Measurements from ENCODE around the gene ETNK1.
"Not testable (repeated sequence)": the region's sequence is repeated elsewhere in the genome, so short reads cannot be mapped to it uniquely, and the experiment has no call there.

ETNK1 gene

DNA sequence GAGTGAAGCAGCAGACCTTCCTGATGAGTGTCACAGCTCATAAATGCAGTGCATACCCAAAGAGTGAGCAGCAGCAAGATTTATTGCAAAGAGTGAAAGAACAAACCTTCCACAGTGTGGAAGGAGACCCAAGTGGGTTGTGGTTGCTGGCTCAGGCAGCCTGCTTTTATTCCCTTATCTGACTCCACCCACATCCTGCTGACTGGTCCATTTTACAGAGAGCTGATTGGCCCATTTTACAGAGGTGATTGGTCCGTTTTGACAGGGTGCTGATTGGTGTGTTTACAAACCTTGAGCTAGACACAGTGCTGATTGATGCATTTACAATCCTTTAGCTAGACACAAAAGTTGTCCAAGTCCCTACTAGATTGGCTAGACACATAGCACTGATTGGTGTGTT, 67.5 kb downstream of the ETNK1 start:
- DNase-seq, result not testable (repeated sequence)

DNA sequence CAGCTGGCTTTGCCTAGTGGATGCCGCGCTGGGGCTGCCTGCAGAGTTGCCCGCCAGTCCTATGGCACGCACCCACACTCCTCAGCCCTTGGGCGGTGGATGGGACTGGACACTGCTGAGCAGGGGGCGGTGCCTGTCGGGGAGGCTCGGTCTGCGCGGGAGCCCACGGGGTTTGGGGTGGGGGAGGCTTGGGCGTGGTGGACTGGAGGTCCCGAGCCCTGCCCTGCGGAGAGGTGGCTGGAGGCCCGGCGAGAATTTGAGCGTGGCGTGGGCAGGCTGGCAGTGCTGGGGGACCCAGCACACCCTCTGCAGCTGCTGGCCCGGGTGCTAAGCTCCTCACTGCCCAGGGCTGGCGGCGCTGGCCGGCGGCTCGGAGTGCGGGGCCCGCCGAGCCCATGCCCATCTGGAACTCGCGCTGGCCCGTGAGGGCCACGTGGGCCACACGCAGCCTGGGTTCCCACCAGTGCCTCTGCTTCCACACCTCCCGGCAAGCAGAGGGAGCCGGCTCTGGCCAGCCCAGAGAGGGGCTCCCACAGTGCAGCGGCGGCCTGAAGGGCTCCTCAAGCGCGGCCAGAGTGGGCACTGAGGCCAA, 68.1 kb downstream of the ETNK1 start:
- no peak for DNase-seq

DNA sequence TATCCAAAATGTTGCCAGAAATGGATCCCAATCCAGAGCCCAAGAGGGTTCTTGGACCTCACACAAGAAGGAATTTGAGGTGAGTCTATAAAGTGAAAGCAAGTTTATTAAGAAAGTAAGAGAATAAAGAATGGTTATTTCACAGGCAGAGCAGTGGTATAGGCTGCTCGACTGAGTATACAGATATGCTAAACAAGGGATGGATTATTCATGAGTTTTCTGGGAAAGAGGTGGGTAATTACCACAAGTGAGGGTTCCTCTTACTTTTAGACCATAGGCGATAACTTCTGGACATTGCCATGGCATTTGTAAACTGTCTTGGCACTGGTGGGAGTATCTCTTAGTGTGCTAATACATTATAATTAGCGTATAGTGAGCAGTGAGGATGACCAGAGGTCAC, 73.6 kb downstream of the ETNK1 start:
- DNase-seq, result no peak

DNA sequence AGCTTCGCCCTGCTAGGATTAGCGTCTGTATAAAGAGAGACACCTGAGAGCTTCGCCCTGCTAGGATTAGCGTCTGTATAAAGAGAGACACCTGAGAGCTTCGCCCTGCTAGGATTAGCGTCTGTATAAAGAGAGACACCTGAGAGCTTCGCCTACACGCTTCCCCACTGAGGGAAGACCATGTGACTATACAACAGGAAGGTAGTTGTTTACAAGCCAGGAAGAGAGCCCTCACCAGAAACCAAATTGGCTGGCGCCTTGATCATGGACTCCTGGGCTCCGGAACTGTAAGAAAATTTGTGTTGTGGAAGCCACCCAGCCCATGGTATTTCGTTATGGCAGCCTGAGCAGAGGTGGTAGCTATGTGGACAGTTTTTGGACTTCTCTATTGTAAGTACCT, 74.7 kb downstream of the ETNK1 start:
- peak; percentile 87 for DNase-seq

DNA sequence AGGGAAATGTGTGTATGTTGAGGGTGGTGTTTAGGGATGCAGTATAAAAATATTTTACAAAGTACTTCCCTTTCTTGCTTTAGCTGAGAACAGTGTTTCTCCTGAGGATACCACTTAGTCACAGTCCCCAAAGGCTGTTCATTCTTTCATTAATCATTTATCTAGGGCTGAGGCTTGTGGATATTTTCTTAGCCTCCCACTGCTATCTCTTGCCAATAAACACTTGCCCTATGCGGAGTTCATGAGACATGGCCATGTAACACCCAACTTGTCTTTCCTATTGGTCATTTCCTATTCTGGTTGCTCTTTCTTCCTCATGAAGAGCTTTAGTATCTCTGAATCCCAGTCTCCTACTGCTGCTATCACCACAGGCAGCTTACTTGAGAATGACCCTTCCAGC, 75.1 kb downstream of the ETNK1 start:
- DNase-seq, result peak; percentile 29

DNA sequence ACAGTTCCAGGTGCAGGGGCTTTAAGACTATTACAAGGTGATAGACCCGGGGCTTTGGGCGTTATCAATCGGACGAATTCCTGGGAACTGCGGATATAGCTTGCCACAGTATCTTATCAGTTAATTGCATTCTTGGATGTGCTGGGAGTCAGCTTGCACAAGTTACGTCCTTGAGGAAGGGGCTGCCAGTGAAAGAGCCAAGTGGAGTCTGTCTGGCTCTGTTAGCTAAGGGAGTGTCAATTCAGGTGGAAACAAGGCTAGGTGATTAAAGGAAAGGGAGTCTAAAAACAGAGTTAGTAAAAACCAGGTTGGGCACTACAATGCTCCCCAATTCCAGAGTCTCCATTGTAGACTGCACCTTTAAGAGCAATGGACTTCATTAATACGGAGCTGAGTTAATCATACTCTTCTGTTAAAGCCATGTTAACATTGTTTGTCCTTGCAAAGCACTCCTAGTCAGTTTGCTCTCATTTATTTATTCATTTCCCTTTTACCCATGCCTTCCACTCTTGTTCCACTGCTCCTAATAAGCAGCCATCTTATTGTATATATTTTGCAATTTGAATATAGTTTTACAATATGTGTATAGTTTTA, 76.3 kb downstream of the ETNK1 start:
- DNase-seq, result not testable (repeated sequence)

DNA sequence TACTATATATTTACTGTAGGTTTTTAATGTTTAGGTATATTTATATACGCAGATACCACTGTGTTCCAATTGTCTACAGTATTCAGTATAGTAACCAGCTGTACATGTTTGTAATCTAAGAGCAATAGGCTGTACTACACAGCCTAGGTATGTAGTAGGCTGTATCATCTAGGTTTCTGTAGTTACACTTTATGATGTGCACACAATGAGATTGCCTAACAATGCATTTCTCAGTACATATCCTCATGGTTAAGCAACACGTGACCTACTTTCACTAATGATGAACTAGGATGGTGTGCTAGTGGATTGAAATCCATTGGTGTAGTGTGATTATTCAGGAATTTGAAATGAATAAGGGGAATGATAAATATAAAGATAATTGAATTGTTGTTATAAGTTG, 77.7 kb downstream of the ETNK1 start:
- no peak for DNase-seq

DNA sequence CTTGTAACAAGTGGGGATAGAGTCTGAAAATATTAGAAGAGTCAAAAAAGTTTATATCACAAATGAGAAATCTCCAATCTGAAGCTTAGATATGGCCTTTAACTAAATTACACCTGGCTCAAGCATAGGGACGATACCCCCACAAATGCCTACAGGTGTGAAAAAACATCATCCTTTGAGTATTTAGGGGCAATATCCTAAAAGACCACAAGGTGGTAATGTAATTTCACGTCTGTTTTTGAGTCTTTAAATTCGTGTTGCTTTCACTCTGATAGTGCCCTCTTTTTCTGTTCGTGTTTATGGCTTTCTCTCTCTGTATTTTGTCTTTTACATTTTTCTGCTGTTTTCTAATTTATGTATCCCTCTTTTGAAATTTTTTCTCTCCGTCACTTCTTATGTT, 84.3 kb downstream of the ETNK1 start:
- DNase-seq, result no peak

DNA sequence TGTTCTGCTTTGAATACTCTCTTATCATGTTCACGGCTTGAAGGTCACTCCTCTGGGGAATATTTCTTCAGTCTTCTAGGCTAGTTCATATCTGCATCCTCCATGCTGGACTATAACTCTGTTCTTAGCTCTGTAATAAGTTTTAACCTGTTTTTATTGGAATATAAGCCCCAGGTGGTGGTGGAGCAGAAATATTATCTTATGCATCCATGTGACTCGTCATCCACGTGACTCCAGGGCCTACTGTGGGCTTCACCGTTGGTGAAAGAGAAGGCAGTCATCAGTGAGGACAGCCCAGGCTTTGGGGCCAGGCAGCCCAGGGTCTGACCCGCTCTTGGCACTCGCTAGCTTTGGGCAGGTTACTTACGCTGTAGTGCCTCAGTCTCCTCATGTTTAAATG, 87.1 kb downstream of the ETNK1 start:
- DNase-seq, result no peak

DNA sequence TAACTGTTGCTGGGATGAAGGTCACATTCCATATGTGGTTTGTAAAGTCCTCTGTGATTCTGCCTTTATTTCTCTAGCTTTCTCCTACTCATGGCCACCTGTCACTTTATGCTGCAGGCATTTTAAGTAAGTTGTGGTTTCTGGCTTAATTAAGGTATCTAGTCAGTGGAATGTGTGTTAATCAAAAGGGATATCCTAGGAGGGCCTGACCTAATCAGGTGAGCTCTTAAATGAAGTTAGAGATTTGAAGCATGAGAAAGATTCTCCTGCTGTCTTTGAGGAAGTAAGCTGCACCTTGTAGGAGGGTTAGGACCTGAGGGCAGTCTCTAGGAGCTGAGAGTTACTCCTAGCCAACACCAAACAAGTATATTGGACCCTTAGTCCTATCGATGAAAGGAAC, 90.3 kb downstream of the ETNK1 start:
- no peak for DNase-seq

DNA sequence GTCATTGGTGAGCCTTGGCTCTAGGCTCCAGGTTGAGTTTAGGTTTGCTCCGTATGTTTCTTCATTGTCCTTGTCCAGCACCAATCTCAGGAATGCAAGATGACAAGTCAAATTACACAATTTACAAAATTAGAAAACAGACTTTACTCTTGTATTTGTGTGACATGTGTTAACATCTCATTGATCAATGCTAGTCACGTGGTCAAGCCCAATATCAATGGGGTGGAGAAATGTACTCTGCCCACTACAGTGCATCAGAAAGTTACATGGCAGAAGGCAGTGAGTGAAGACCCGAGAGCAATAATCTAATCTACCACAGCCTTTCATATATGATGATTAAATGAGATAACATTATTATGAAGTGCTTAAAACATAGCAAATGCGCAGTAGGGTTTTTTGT, 94.8 kb downstream of the ETNK1 start:
- DNase-seq, result no peak

DNA sequence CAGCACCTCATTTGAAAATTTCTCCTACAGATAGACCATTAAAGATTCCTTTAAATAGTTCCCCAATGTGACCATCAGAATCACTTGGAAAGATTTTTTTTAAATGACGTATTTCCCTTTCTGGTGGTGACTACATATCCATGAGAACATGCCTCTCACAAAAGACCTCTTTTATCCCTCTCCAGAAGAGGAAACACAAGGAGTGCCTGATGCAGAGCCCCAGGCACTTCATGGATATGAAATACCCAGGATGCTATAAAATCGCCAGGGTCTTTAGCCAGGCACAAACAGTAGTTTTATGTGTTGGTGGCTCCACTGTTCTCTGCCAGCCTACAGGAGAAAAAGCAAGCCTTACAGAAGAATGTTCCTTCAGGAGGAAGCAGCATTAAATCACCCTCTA, 97.1 kb downstream of the ETNK1 start:
- DNase-seq, result no peak

DNA sequence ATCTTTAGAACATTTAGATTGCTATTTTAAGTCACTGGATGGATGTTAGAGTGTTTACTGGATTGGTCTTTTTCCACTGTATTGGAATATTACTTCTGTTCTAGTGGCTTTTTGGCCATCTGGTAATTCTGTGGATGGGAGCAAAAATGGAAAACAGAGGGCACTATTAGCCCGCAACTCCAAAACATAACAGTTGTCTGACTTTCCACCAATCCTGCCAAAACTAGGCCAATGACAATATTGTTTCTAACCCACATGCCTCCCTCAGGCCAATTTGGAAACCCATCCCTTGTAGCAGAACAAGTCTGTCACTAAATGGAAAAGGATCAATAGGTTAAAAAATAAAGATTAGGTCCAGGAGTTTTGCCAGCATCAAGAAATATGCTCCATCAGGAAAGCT, 97.8 kb downstream of the ETNK1 start:
- no peak for DNase-seq

DNA sequence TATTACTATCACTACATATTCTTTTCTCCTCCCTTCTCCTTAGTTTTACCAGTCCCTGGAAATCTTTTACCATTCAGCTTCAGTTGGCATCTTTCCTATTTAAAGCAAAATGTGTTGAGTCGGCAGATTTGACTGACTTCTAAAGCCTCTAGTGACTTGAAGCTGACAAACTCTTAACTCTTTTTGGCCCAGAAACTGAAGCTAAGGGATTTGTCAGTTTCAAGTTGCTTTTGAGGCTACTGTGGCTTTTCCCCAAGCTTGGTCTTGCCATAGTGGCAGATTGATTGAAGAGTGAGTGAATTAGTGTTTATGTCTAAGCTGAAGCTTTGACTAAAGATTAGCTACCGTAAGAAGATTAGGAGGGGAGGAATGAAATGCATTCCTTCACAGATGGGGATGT, 104.0 kb downstream of the ETNK1 start:
- DNase-seq, result no peak

DNA sequence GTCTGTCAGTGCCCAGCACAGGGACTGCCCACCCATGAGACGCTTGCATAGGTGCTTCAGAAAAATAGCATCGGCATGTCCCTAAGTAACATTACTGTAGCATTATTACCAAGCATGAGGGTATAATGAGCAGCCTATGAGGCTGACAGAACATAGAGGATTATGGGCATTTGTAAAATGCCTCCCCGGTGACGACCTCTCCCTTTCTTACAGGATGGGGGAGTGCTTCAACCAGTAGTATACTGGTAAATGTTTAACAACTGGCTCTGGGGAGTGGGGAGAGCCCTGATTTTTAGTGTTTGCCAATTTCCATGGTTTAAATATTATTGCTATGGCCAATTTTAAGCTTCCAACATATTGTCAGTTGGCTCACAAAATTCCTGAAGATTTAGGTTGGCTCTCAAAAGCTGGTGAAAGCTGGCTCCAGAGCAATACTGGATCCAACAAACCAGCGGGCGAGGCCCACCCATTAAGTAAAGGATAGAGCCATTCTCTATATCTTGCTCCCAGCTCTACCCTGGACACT, 104.5 kb downstream of the ETNK1 start:
- DNase-seq, result no peak

DNA sequence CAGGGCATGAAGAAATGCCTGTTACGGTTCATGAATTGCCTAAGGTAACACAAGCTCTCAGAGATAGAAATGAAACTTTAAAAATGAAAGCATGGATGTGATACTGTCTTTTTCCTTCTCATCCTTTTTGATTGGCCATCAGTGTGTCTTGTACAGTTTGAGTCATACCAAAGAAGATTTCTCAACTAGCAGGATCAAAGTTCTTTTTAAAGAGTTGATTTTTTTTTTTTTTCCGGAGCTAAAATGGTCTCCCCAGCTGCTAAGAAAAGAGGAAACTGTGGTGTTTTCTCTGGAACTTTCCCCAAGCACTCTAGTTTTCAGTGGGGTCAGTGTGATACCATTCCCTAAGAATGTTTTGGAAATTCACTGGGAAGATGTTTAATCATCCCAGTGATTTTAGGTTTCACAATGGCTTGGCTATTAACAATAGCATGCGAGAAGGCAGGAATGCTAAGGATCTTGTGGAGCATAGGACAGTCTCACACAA, 105.0 kb downstream of the ETNK1 start:
- no peak for DNase-seq

DNA sequence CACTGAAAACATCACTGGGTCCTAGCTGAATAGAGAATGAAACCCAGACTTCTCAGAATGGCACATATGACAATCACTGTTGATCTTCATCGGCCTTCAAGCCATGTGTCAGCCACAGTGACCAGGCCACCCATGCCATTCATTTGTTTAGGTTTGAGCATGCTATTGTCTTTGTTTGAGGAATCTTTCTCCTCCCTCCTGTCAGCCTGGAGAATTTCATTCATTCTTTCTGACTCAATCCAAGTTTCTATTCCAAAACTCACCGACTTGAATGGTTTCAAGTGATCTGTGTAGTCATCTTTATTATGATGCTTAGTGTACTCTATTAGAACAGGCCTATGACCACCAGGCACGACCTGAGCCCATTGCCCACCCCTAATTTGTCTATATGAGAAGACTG, 106.3 kb downstream of the ETNK1 start:
- no peak for DNase-seq

DNA sequence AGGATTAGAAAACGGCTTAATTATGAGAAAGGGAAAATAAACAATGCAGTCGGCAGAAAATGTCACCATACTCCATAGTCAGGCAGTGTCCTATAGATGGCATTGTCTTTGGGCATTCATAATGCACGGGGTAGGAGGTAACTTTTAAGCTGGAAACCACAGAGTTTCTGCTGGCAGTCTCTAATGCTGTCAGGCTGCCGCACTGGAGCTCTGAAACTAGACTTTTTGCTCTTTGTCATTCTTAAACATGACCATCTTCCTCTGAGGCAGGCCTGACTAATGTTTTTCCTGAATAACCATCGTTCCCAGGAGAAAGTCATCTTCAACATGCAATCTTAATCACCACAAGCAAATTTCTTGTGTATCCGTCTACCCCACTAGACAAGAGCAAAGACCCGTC, 108.8 kb downstream of the ETNK1 start:
- no peak for DNase-seq

DNA sequence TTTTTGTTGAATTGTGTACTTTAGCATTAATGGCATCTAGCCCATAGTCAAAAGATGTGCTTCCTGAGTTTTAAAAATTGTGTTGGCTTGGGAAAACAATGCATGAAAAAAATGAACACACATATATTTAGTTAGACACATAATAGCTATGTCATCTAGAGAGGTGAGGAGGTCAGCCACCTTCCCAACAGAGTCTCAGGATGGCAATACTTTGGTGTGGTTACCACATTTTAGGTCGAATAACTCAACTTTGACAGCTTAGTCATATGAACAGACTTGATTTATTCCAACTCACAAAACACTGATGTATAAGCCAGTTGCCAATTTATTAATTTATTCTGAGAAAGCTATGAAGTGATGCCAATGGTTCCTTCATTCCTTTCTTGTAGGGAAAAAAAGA, 114.0 kb downstream of the ETNK1 start:
- no peak for DNase-seq
